Activated T-helper 1 cell treated with anti-CD3 and anti-CD28 coated beads, Interleukin-2, amount 50 U/mL, for 16 hours (primary cell): ENCODE data around the gene SDK1.

Source experiments
- DNase-seq, 2 donors: peaks; one replicate each; pipeline ENCODE4 v3.0.0-alpha.2; 2020; ENCODE audit warnings: low read depth in 1 of 2, low spot score in 1 of 2

Gene SDK1

GRCh38 chr7:4124556-4125477, 823.8 kb downstream of the SDK1 start:
- no peak for DNase-seq

GRCh38 chr7:4127909-4128560, 827.0 kb downstream of the SDK1 start:
- DNase-seq: no peak

- DNase-seq: no peak
These were observed 828.5 kb downstream of the SDK1 start for GRCh38 chr7:4129481-4130122.

GRCh38 chr7:4131063-4131462, 830.0 kb downstream of the SDK1 start:
- DNase-seq: no peak

GRCh38 chr7:4132221-4132620, 831.2 kb downstream of the SDK1 start:
- no peak for DNase-seq

- DNase-seq: no peak
These were observed 832.5 kb downstream of the SDK1 start for GRCh38 chr7:4133491-4134044.

- DNase-seq: no peak
These were observed 833.2 kb downstream of the SDK1 start for GRCh38 chr7:4134204-4134603.

GRCh38 chr7:4134631-4135030, 833.6 kb downstream of the SDK1 start:
- DNase-seq: no peak

GRCh38 chr7:4135301-4135700, 834.2 kb downstream of the SDK1 start:
- no peak for DNase-seq

GRCh38 chr7:4136036-4136435, 835.0 kb downstream of the SDK1 start:
- no peak for DNase-seq

- no peak for DNase-seq
These were observed 835.6 kb downstream of the SDK1 start for GRCh38 chr7:4136501-4137110.

GRCh38 chr7:4137552-4137951, 836.5 kb downstream of the SDK1 start:
- no peak for DNase-seq

GRCh38 chr7:4138866-4139265, 837.8 kb downstream of the SDK1 start:
- DNase-seq: no peak

GRCh38 chr7:4139656-4140625, 838.9 kb downstream of the SDK1 start:
- no peak for DNase-seq

GRCh38 chr7:4140933-4141332, 839.9 kb downstream of the SDK1 start:
- no peak for DNase-seq

- no peak for DNase-seq
These were observed 842.0 kb downstream of the SDK1 start for GRCh38 chr7:4143006-4143405.

- no peak for DNase-seq
These were observed 842.6 kb downstream of the SDK1 start for GRCh38 chr7:4143511-4144171.

GRCh38 chr7:4144172-4144701, 843.2 kb downstream of the SDK1 start:
- no peak for DNase-seq

- no peak for DNase-seq
These were observed 843.9 kb downstream of the SDK1 start for GRCh38 chr7:4144811-4145510.
